ENCODE results near the gene S100A8.
"Not testable (repeated sequence)": the region's sequence is repeated elsewhere in the genome, so short reads cannot be mapped to it uniquely, and the experiment has no call there.

The S100A8 gene

DNA sequence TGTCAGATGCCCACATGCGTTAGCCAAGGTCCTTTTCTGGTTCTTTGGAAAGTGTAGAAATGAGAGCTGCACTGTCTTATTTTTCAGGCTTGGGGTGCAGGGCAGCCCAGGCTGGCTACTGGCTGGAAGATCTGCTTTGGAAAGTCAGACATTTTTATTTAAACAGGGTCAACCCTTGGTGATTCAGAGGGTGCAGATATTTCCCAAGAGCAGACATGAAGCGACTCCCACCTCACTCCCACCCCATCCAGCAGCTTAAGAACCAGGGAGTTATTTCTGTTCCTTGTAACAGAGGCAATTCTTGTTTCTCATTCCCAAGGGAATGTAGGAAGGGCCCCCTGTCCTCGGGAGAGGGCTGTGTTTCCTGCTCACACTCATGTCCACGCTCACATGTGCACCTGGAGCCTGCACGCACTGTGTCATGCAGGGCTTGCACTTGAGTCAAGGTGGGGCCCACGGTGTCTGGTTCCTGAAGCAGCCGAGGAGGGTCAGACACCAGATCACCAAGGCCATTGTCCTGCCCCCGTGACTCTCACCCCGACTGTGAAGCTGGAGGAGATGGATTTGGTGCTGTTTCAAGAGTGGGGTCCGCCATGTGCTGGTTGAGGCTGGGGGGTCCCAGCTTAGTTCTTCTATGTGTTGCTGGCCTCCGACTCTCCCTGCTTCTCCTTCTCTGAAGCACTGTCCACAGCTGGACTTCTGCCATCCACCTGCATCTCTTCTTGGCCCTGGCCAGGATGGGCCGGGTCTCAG is 26.4 kb upstream of the S100A8 start:
- DNase-seq (ENCODE audit: low read depth in 3 of 3), result no peak

DNA sequence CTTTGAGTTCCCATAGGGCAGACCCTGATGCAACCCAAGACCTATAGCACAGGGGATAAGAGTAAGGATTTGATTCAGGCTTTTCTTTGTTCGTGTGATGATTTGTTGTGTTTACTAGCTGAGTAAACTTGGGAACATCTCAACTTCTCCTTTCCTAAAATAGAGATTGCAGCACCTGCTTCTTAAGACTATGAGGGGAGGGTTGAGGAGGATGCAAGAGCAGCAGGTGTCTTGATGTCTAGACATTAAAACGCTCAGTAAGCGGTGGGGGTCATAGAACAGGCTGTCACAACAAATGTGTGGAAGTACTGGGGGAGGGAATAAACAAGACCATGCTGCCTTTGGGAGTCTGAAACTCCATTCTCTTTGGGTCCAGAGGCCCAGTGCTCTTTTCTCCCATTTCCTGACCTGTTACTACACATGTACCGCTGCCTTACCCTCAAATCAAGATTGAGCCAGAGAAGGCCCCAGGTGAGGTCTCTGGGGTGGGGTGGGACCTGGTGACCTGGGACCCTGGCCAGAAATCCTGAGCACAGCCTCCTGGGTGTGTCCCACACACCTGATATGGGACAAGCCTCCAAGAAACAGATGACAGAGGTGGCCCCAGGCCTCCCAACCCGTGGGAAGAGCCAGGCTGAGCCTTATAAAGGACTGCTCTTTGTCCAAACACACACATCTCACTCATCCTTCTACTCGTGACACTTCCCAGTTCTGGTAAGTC is 25.1 kb upstream of the S100A8 start, which contains the start of gene S100A7A:
TSS of gene S100A7A (plus strand) at position 671 of the 721 bp plus-strand sequence. CDS start 1,563 bp downstream, outside the sequence.
- no peak for DNase-seq (ENCODE audit: low read depth in 3 of 3)

DNA sequence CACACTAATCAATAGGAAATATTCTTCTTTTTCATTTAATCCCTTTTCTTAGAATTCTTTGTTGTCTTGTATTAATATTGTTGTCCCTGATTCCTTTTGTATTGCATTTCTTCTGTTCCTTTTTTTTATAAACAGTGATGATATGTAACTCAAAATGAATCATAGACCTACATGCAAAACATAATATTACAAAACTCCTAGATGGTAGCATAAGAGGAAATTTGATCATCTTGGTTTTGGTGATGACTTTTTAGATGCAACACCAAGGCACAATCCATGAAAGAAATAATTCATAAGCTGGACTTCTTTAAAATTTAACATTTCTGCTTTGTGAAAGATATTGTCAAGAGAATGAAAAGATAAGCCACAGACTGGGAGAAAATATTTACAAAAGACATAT is 23.1 kb upstream of the S100A8 start:
- DNase-seq (ENCODE audit: low read depth in 3 of 3), result not testable (repeated sequence)

DNA sequence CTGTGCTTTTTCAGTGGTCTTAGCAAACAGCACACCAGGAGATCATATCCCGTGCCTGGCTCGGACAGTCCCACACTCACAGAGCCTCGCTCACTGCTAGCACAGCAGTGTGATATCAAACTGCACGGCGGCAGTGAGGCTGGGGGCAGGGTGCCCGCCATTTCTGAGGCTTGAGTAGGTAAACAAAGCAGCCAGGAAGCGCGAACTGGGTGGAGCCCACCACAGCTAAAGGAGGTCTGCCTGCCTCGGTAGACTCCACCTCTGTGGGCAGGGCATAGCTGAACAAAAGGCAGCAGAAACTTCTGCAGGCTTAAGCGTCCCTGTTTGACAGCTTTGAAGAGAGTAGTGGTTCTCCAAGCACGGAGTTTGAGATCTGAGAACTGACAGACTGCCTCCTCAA is 16.4 kb upstream of the S100A8 start:
- DNase-seq (ENCODE audit: low read depth in 3 of 3), result not testable (repeated sequence)

DNA sequence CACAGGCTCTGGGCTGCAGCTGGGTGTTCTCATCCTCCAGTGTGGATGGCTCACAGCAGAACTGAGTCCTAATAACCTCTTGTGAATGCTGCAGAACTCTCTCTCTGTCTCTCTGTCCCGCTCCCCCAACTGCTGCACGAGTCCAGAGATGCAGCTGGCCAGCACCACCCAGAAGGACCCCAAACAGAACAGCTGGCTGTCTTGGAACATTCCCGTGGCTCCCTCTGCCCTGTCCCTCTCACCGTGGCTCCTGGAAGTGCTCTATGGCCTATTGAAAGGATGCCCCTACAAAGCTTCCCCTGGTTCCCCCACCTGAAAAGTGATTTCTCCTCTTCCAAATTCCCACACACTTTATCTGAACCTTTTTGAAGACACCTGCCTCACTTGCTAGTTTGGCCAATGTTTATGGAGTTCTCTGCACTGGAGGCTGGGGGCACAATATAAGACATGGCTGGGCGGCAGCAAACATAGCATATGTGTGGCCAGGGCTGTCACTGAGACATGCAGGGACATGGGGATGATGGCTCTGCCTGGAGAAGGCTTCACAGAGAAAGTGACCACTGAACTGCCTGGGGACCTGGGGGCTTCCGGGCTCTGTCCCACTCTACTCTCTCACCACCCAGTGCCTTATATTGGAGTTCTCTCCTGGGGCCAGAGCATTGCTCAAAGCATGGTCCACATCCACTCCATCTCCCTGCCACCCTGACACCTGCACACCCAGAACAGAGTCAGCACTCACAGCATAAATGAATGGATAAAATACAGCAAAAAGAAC is 15.1 kb upstream of the S100A8 start:
- not testable (repeated sequence) for DNase-seq (ENCODE audit: low read depth in 3 of 3)

DNA sequence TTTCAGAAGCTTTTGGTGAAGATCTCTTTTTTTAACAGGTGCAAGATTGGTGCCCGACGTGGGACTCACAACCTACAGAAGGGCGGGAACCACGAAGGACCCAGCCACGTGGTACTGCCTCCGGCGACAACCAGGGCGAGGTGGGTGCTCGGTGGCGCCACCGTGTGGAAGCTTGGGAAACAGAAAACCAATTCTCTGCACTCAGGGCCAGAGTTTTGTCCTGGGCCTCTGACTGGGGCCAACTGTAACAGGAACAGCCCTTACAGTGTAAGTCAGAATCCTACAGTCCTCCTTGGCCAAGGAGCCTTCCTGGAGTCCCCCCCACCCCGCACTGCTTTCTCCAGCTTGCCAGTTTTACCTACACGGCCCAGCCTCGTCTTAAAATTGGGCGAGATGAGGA is 13.9 kb upstream of the S100A8 start:
- DNase-seq (ENCODE audit: low read depth in 3 of 3), result peak; percentile 16 to 38 (median 33)

DNA sequence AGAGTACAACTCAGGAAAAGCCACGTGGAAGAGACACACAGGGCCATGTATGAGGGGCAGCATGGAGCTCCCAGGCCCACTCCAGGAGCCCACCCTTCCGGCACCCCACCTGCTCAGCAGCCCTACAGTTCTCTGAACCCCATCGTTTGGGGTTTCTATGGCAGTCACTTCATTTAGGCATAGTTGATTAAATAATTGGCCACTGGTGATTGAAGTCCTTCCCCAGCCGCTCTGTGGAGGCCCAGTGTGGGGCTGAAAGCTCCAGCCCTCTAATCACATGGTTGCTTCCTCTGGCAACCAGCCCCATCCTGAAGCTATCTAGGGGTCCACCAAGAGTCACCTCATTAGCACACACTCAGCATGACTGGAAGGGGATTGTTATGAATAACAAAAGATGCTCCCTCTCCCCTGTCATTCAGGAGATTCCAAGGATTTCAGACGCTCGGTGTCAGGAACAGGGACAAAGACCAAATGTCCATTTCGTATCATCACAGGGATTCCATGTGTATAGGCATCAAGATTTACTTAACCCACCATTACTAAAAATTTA is 13.3 kb upstream of the S100A8 start:
- DNase-seq (ENCODE audit: low read depth in 3 of 3), result no peak

DNA sequence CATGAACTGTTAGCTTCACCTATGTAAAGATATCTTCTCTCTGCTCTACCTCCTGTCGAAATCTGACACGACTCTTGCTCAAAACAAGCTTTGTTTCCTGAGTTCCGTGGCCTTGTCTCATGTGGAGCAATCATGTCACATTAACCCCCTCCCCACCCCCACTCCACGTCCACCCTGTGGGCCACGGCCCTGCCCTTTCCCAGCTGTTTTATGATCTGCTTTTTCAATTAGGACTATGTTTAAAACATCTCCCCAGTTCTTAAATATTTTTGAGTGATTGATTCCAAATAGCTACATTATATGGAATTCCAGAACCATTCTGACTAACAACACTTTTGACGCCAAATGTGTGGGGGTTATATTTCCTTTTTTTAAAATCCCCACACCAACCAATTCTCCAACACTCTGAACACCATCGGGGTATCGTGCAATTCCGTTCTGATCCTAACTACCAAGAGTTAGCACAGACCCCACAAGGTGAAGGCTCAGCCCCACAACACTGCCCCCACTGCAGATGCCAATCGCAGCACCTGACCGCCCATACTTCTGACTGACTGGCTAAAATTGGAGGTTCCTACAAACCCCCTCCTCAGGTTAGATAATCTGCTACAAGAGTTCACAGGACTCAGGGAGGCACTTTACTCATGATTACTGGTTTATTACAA is 12.7 kb upstream of the S100A8 start:
- DNase-seq (ENCODE audit: low read depth in 3 of 3), result no peak

DNA sequence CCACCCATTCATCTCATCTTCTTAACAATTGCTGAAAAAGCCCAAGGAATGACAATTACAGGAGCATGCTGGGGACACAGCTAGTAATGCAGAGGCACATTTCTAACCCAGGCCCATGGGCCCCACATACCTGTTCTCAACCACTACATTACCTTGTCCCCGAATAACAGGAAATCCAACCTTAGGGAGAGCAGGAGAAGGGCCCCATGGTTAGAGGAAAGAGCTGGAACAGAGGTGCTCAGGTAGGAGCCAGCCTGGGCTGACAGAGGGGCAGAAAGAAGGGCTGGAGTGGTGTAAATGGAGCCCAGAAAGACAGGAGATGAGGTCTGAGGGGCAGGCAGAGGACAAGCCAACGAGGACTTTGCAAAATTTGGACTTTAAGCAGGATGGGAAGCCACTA is 11.4 kb upstream of the S100A8 start:
- DNase-seq (ENCODE audit: low read depth in 3 of 3), result no peak

DNA sequence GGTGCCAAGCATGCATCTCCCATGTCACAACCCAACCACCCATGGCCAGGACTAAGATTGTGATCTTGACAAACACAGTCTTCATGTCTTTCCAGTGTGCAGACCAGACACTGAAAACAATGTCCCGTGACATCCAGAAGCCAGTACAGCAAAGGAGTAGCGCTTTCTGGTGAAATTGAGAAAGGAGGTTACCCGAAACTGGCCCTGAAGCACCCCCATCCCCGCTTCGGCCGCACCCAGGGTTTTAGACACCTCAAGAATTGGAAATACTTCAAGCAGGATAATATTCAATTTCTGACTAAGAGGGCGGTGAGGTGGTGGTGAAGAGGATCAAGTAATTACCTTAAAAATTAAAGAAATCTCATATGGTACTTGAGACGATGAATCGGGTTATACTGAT is 10.6 kb upstream of the S100A8 start:
- DNase-seq (ENCODE audit: low read depth in 3 of 3), result no peak

DNA sequence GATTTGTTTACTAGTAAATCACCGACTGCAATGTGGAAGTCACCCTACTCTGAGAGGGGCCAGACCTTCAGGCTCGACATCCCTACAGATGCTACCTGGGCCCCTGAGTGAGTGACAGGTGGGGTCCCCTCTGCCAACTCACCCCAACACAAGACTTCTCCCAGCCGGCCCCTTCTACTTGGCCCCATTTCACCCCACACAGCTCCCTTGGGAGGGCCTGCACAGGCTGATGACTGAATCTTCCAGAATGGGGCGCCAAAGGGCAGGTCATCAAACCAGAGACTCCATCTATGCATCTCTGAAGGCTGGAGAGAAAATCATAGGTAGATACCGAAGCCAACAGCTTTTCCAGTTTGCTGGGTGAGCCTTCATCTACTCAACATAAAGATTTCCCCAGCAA is 9.4 kb upstream of the S100A8 start:
- DNase-seq (ENCODE audit: low read depth in 3 of 3), result no peak

DNA sequence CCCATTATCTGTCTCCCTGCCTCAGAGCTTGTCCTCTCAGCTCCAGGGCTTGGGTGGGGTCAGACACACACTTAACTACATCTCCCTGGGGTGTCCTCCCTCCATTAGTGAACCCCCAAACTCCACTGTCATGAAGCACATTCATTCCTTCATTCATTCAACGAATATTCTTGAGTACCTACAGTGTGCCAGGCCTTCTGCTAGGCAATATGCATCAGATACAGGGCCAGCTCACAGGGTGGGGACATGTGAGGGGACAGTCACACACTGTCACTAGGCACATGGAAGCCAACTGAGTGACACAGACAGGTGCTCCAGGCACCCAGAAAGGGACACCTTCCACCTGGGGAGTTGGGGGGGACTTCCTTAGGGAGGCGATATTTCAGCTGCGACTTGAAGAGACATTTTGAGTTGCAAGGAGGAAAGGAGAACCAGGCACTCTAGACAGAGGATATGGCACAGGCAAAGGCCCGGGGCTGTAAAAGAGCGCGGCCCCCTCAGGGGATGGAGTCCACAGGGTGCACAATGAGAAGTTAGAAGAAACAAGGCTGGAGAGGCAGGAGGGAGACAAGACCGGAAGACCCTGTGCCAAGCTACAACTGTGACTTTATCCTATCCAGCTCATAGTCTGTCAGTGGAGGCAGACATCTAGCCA is 8.7 kb upstream of the S100A8 start:
- DNase-seq (ENCODE audit: low read depth in 3 of 3), result no peak

DNA sequence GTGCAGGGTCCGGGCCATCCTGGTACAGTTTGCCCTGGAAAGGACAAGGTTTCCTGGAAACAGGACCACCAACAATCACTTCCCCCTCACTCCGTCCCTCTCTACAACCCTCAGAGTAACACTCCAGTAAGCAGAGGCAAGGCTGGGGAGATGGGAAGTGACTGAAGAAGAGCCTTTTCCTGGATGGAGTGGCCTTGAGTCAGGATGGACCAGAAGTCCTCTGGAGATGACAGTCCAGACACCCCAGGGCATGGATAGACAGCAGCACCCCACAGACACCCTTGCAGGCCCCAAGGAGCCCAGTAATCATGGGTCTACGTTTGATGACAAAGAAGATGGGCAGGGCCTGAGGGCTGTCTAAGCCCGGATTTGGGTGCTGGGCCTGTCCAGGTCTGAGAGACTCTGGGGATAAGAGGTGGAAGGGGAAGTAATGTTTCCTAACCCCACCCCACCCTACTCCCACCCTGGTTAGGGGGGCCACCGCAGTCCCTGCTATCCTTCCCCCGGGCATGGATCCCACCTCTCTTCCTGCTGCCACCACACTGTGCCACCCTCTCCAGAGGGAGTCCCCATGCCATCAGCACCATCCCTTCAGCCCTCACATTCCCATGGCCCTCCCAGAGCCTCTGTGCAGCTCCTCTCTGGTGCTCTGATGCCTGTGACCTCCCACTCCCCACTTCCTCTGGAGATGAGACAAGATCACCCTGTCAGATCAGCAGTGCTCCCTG is 7.2 kb upstream of the S100A8 start:
- no peak for DNase-seq (ENCODE audit: low read depth in 3 of 3)

DNA sequence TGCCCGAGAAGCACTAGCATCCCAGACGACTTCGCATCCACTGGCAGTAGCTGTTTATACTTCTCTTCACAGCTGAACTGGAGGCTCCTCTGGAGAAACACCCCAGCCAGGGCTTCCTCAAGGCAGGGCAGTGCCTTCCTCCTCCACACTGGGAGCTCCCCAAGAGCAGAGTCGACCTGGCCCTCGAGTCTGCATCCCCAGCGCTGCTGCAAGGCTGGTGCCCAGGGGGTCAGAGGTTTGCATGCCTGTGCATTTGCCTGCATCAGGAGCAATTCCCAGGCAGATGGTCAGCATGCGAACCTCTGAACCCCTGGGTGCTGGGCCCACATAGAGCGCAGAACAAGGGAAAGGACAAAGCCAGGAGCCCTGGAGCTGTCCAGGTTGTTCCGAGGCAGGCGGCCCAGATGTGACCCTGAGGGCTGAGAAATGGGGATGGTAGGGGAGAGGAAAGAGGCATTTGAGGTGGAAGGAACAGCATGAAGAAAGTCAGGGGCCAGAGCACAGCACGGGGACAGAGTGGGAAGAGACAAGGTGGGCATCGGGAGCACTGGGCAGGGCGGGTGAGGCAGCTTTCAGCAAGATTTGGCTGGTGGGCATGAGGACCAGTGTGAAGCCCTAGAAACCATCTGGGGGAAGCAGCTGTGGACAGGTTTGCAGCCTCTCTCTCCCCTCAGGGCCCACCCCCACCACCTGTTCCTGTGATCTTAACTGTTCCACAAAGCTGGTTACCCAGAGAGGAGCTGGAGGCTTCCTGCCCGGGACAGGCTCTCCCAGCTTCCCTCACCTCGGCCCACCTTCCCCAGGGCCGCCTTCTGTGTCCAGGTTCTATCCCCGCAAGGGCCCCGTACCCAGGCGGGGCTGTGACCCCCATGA is 6.4 kb upstream of the S100A8 start:
- no peak for DNase-seq (ENCODE audit: low read depth in 3 of 3)

DNA sequence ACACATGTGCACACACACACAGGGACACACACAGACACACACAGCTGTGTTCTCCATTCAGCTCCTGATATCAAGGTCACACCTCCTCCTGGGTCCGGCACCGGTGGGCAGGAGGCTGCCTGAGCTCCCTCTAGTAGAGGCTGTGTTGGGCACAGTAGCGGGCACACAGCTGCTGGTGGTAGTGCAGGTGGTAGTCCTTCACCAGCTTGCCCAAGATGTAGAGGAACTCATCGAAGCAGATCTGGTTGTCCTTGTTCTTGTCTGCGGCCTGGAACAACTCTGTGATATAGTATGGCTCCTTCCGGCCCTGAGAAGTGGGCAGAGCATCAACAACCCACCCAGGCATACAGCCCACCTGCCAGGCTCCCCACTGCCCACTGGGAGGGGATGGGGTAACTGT is 5.6 kb upstream of the S100A8 start:
- no peak for DNase-seq (ENCODE audit: low read depth in 3 of 3)

DNA sequence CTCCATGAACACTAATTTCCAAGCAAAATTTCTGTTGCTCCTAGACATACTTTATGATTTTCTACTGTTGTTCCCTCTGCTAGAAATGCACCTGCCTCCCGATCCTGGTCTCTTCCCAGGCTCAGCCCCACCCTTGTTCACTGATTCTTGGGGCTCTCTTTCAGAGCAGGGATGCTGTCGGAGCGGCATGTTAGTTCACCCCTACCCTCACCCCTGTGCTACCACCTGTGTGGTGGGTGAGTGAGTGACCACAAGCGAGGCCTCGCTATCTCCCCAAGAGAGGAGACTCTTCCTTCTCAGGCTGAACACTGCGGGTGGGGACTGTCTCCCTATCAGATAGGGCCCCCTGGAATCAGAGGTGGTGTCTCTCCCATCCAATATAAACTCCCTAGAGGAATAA is 4.9 kb upstream of the S100A8 start:
- DNase-seq (ENCODE audit: low read depth in 3 of 3), result no peak

DNA sequence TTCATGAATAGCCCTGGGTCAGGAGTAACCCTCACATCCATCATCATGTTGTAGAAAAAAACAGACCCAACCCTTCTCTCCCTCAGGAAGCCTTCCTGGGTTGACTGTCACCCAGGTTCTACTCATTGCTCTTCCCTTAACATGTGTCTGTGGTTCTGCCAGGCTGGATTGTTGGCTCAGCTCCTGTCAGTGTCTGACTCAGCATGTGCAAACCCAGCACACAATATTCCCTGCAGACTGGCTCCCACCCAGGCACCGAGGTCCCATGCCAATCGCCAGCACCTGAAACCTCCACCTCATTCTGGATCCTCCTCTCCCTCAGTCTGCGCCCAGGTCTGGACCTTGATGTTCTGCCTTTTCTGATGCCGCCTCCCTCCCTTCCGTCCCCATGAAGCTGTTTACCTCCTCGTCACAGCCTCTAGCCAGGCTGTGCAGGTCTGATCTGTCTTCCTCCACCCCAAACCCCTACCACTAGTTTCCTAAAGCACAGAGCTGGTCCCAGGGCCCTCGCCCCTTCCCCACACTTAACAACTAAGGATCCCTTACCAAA is 4.3 kb upstream of the S100A8 start:
- DNase-seq (ENCODE audit: low read depth in 3 of 3), result no peak

DNA sequence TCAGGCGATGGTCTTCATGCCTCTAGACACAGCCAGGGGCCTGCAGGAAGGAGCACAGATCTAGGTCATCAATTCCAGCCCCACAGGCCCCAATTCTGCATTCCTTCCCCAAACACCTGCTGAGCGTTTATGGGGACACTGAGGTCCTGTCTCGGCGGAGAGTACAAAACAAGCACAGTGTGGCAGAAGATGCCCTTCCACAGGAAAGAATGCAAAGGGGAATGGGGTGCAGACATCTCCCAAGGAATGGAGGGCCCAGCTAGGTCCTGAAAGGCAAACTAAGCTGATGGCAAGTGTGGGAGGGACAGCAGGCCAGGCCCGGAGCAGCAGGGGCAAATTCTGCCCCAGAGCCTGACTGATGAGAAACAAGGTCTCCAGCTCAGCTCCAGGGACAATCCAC is 3.5 kb upstream of the S100A8 start:
- no peak for DNase-seq (ENCODE audit: low read depth in 3 of 3)

DNA sequence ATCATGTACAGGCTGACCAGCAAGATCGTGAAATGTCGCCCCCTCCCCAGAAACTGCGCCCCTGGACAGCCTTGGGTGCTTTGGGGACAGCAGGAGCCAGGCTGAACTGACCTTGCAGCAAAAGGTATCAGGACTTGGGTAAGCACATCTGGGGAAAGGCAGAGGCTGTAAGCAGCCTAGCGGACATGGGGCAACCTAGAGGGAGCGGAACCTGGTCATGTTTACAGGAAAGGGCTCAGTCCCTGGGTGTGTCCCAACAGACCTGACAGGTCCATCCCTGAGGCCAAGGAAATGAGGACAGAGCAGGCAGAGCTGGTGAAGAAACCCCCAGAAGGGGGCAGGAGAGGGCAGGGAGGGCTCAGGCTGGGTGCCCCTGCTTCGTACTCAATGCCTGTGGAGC is 3.1 kb upstream of the S100A8 start:
- no peak for DNase-seq (ENCODE audit: low read depth in 3 of 3)
